ENCODE data around the gene GNAT2. TPM values are rescaled to one million over a fixed set of nuclear protein-coding genes. Genes with fewer than 3 reads are reported as not detected.

GNAT2 gene
- total RNA-seq (1 to 10 TPM; 2.8 to 3.0 TPM), polyA plus RNA-seq (ENCODE audit: insufficient read depth, low read depth, low replicate concordance) (4.1 TPM)
- long read RNA-seq, donor 1, result 0 reads
- long read RNA-seq, donor 2, result 0 reads

DNA sequence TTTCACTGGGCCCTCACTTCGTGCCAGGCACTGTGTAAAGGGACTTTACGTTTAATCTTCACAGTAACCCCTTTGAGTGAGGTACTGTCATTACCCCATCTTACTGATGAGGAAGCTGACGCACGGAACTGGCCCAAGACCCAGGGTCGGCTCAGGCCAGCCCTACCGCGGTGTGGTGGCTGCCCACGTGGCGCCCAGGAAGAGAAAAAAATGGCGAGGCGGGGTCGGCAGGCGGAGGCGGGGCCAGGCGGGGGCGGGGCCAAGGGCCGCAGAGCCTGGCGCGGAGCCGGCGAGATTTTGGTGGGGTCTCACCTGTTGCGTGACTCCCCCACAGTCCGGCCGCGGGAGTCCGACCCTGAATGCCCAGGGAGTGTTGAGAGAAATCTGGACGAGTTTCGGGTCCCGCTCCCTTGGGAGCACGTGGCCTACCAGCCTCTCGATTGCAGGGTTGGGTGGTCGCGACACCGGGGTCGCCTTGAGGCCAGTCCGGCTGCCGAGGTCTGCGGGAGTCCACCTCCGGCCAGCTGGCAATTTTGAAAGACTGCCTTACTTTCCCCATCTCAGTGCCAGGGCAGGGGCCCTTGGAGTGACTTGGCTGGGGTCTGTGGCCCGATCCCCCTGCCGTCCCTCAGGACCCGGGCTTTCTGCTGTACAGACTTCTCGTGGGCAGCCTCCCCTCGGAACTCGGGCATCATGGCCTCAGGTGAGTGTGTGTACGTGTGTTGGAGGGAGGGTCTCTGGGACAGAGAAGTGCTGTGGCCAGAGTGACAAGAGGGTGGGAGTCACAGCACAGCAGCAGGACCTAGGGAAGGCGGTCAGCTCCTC is at the start of gene GNAT2, which contains the start of gene AMPD2:
TSS of gene GNAT2 (minus strand) at position 41 of the 825 bp plus-strand sequence. CDS start 6,746 bp downstream, outside the sequence.
TSS of gene AMPD2 (plus strand) at position 262 of the 825 bp plus-strand sequence. CDS start 1,339 bp downstream, outside the sequence.
- peaks cover 38% of the 10 kb centered on the region for H3K4me1 ChIP-seq
- H3K9me3 ChIP-seq, result no peaks in the 10 kb centered on the region
- no peaks in the 10 kb centered on the region for H3K27me3 ChIP-seq
- peak within 1 kb of the TSS; percentile 64 to 80 for H3K4me3 ChIP-seq
- intact Hi-C loops (cut with DNase I; ENCODE audit: low total_unique reads), result no loop called here
- H3K36me3 ChIP-seq (ENCODE audit: low read depth, missing control alignments), result no peaks in the 10 kb centered on the region
- TF ChIP-seq POLR2A (IDR thresholded peaks at IDR 0.05), result no peak
- TF ChIP-seq, protein P1, sequence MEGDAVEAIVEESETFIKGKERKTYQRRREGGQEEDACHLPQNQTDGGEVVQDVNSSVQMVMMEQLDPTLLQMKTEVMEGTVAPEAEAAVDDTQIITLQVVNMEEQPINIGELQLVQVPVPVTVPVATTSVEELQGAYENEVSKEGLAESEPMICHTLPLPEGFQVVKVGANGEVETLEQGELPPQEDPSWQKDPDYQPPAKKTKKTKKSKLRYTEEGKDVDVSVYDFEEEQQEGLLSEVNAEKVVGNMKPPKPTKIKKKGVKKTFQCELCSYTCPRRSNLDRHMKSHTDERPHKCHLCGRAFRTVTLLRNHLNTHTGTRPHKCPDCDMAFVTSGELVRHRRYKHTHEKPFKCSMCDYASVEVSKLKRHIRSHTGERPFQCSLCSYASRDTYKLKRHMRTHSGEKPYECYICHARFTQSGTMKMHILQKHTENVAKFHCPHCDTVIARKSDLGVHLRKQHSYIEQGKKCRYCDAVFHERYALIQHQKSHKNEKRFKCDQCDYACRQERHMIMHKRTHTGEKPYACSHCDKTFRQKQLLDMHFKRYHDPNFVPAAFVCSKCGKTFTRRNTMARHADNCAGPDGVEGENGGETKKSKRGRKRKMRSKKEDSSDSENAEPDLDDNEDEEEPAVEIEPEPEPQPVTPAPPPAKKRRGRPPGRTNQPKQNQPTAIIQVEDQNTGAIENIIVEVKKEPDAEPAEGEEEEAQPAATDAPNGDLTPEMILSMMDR (IDR thresholded peaks at IDR 0.05), result no peak
- peak within 1 kb of the TSS; percentile 68 to 87 for H3K27ac ChIP-seq
- 1% methylated on average over 26 to 46 of the region's 47 CpGs for WGBS, 2 donors
- DNase-seq, result peak; percentile 75

DNA sequence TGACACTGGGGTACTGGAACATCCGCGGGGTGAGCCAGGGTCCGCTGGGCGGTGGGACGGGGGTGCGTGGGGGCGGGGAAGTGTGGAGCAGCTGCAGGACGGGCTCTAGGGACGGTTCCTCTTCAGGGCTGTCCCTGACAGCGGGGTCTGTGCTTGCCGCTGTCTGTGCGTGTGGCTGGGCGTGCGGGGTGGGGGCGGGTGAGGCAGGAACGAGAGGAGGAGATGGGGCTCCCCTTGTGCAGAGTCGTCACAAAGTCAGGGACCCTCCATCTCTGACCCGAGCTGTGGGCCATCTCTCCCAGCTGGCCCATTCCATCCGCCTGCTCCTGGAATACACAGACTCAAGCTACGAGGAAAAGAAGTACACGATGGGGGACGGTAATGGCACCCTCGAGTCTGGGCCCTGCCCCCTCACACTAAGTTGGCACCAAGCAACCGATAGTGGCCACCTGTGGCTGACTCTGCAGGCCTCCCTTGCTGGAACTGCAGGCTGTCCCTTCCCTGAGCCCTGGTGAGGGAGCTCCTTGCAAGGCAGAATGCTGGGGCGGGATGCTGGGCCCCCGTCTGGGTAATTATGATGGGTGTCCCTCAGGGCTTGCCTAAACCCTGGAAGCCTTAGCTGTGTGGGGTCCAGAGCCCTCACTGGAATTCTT is 48.8 kb upstream of the GNAT2 start:
- DNase-seq, result no peak
- no peaks in the 10 kb centered on the region for H3K36me3 ChIP-seq (ENCODE audit: low read depth, missing control alignments)
- no peak for TF ChIP-seq POLR2A (IDR thresholded peaks at IDR 0.05)
- TF ChIP-seq, protein P1 (IDR thresholded peaks at IDR 0.05), result no peak
- no peak overlapping the region for H3K27ac ChIP-seq
- H3K27me3 ChIP-seq, result no peaks in the 10 kb centered on the region
- peaks cover 10% of the 10 kb centered on the region for H3K4me1 ChIP-seq
- intact Hi-C loops (cut with DNase I; ENCODE audit: low total_unique reads), result no loop called here
- 2 to 7% methylated on average over 18 to 25 of the region's 26 CpGs for WGBS, 2 donors
- H3K9me3 ChIP-seq, result no peaks in the 10 kb centered on the region
- H3K4me3 ChIP-seq, result peak overlapping the region; percentile 52 to 74

DNA sequence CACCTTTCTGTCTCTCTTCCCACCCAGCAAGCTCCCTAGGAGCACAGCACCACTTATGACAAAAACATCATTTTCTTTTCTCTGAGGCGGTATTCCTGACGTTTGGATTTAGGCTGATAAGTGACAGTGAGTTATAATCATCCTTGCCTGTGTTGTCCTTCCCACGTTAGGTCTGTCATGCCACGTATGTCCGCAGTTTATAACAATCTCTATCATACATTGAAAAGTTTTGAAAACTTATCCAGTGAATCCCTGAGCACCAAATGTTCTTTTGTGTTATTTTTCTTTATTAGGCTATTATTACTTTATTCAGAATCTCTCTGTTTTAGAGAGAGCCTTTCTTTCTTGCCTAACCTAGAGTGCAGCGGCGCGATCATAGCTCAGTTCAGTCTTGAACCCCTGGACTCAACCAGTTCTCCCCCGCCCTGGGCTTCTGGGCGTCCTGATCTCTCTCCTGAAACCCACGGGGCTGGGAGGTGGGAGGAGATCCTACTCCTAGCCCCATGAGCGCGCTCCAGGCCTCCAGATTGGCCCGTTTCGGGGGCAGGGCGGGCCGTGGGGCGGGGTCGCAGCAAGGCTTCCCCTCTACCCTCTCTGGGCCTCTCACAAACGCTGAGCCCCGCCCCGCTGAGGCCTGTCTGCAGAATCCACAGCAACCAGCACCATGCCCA is 48.2 kb upstream of the GNAT2 start, which contains the start of gene GSTM2:
TSS of gene GSTM2 (plus strand) at position 606 of the 671 bp plus-strand sequence. CDS start at position 665, 59 bp downstream.
- TF ChIP-seq, protein P1 (IDR thresholded peaks at IDR 0.05), result no peak
- peak; percentile 6 for TF ChIP-seq POLR2A (IDR thresholded peaks at IDR 0.05)
- Histone ChIP-seq H3K27me3 (no peaks in the 10 kb centered on the region), H3K9me3 (no peaks in the 10 kb centered on the region), H3K4me1 (peaks cover 10% of the 10 kb centered on the region), H3K36me3 (ENCODE audit: low read depth, missing control alignments) (no peaks in the 10 kb centered on the region), H3K27ac (no peak within 1 kb of the TSS), H3K4me3 (peak within 1 kb of the TSS; percentile 52 to 74)
- DNase-seq, result peak; percentile 93
- intact Hi-C loops (cut with DNase I; ENCODE audit: low total_unique reads), result no loop called here
- 5 to 11% methylated on average over 13 to 22 of the region's 22 CpGs for WGBS, 2 donors

DNA sequence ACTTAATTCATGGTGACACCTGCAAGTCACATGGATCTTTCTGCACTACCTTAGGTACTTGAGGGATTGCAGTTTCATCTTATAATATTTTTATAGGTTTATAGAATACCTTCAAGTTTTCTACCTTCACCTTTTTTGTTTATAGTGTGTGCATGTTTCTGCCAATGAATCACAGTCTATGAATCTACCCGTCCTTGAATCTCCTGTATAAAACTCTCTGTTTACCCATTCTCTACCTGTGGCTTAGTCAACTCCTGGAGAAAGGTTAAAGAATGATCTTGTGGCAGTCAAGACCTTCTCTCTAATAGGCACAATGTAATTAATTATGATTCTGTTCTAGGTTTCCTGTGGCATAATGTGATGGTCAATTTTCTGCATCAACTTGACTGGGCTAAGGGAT is 45.3 kb upstream of the GNAT2 start:
- no peaks in the 10 kb centered on the region for H3K36me3 ChIP-seq (ENCODE audit: low read depth, missing control alignments)
- intact Hi-C loops (cut with DNase I; ENCODE audit: low total_unique reads), result no loop called here
- H3K27ac ChIP-seq, result no peak overlapping the region
- H3K4me1 ChIP-seq, result peaks cover 16% of the 10 kb centered on the region
- no peak for DNase-seq
- TF ChIP-seq, protein P1 (IDR thresholded peaks at IDR 0.05), result no peak
- no peak for TF ChIP-seq POLR2A (IDR thresholded peaks at IDR 0.05)
- WGBS, 2 donors, result 31 to 96% methylated on average over 1 of the region's 1 CpG
- H3K4me3 ChIP-seq, result no peak overlapping the region
- no peaks in the 10 kb centered on the region for H3K27me3 ChIP-seq
- H3K9me3 ChIP-seq, result no peaks in the 10 kb centered on the region
